ENCODE data around the gene MKNK2.

DNA sequence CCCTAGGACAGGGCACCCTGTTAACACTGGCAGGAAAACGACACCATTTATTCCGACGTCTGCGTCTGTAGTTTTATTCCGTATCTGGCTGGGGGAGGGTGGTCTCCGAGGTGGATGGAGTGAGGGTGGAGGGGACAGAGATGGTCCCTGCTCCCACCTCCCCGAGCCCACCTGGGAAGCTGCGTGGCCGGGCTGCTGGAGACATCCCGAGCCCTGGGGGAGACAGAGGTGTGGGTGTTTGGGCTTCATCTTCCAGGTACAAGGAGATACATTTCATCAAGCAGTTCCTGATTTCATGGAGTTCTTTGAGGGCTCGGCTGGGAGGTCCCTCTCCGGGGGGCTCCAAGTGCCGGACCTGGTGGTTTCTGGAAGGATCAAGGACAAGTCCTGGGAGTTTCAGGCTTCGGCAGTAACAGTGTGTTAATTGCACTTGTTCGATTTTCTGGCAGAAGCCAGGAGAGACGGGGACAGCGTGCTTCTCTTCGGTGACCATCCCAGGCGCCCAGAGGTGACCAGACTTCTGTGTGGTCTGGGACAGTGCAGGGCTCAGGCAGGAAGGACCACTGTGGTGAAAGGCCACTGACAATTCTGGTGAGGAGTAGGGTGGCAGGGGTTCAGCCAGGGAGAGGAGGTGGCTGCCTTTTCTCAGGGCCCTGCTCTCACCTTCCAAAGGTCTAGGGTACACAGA lies 20.1 kb upstream of the MKNK2 start:
- TF ChIP-seq, protein P1, sequence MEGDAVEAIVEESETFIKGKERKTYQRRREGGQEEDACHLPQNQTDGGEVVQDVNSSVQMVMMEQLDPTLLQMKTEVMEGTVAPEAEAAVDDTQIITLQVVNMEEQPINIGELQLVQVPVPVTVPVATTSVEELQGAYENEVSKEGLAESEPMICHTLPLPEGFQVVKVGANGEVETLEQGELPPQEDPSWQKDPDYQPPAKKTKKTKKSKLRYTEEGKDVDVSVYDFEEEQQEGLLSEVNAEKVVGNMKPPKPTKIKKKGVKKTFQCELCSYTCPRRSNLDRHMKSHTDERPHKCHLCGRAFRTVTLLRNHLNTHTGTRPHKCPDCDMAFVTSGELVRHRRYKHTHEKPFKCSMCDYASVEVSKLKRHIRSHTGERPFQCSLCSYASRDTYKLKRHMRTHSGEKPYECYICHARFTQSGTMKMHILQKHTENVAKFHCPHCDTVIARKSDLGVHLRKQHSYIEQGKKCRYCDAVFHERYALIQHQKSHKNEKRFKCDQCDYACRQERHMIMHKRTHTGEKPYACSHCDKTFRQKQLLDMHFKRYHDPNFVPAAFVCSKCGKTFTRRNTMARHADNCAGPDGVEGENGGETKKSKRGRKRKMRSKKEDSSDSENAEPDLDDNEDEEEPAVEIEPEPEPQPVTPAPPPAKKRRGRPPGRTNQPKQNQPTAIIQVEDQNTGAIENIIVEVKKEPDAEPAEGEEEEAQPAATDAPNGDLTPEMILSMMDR (IDR thresholded peaks at IDR 0.05) = no peak
- no peak for TF ChIP-seq EZH2 (IDR thresholded peaks at IDR 0.05; ENCODE audit: borderline replicate concordance, insufficient read depth, low read depth, low read length, poor library complexity, severe bottlenecking)

Data from B cell (primary cell).